ENCODE data around the gene SF3A1.
A peak's percentile ranks its signal among the peaks of the same experiment; 100 is the strongest.

- peak; percentile 69 to 96 (median 80) for TF ChIP-seq CTCF (IDR thresholded peaks at IDR 0.05)
- TF ChIP-seq POLR2A (IDR thresholded peaks at IDR 0.05): no peak
Observed at GRCh38 chr22:30286813-30287647, 69.7 kb downstream of the SF3A1 start.

Data from heart left ventricle (tissue), 13 donors.